Bronchial epithelial cell (primary cell): ENCODE results near the gene ZNF773. TPM values are rescaled to one million over a fixed set of nuclear protein-coding genes. Genes with fewer than 3 reads are reported as not detected.
"Not testable (repeated sequence)": the region's sequence is repeated elsewhere in the genome, so short reads cannot be mapped to it uniquely, and the experiment has no call there.

Source experiments
- DNase-seq: peaks from one replicate; pipeline ENCODE4 v3.0.0-alpha.2; 2010; ENCODE audit warnings: low read depth
- FAIRE-seq: peaks from 2 replicates; lab custom pipeline; 2011; peaks lifted over from hg19 to GRCh38; lab: Jason Lieb, UNC
- H3K27me3 ChIP-seq: 2 replicates; pipeline ENCODE4 v1.5.1; 2011; ENCODE audit warnings: low read length; ENCODE audit not compliant: control insufficient read depth, insufficient read depth
- H3K36me3 ChIP-seq: 2 replicates; pipeline ENCODE4 v1.5.1; 2011; ENCODE audit warnings: low read length; ENCODE audit not compliant: control insufficient read depth, insufficient read depth
- H3K4me3 ChIP-seq: 2 replicates; pipeline ENCODE4 v1.5.1; 2011; ENCODE audit warnings: mild to moderate bottlenecking, low read depth, low read length, control low read depth
- CTCF ChIP-seq: IDR thresholded peaks from 2 replicates; pipeline ENCODE4 v1.5.1; 2011; ENCODE audit warnings: mild to moderate bottlenecking, moderate library complexity, low read length, control low read depth, inconsistent platforms; ENCODE audit not compliant: insufficient read depth, severe bottlenecking
- total RNA-seq: library from RNA; depleted of rRNA; stranded (reverse); fragments of >200 nt; gene quantifications from 2 replicates; pipeline ENCODE4 v1.2.1, GENCODE V29; 2014

ZNF773 gene
- total RNA-seq, 1 donor from 2014 or later, result 20.5 TPM

- H3K36me3 ChIP-seq, result peaks cover 3% of the 10 kb centered on the region
Measured at GRCh38 chr19:57515255-57515654, 15.5 kb downstream of the ZNF773 start.

GRCh38 chr19:57518021-57518420 lies 18.3 kb downstream of the ZNF773 start:
- not testable (repeated sequence) for FAIRE-seq, H3K36me3 ChIP-seq

More at GRCh38 chr19:57515255-57515654, 15.5 kb downstream of the ZNF773 start:
- FAIRE-seq (no peak), DNase-seq (no peak)
- no peak for TF ChIP-seq CTCF
- Histone ChIP-seq H3K27me3 (no peaks in the 10 kb centered on the region), H3K4me3 (no peak overlapping the region)

GRCh38 chr19:57527136-57527881 lies 27.6 kb downstream of the ZNF773 start, which contains the start of gene ZNF549:
ZNF549 (plus strand) TSS chr19:57527356; CDS start chr19:57527574, 218 bp downstream.
- Histone ChIP-seq H3K4me3 (peak within 1 kb of the TSS; percentile 86), H3K27me3 (no peaks in the 10 kb centered on the region), H3K36me3 (peaks cover 2% of the 10 kb centered on the region)
- TF ChIP-seq CTCF, result no peak
- FAIRE-seq (no peak), DNase-seq (peak; percentile 88)

More at GRCh38 chr19:57518021-57518420, 18.3 kb downstream of the ZNF773 start:
- DNase-seq, H3K4me3 ChIP-seq, H3K27me3 ChIP-seq: not testable (repeated sequence)

- Histone ChIP-seq H3K36me3 (peaks cover 8% of the 10 kb centered on the region), H3K27me3 (no peaks in the 10 kb centered on the region), H3K4me3 (no peak overlapping the region)
- no peak for DNase-seq
- TF ChIP-seq CTCF, result no peak
- FAIRE-seq, result no peak
Measured at GRCh38 chr19:57537953-57538547, 38.3 kb downstream of the ZNF773 start.

- DNase-seq (no peak), FAIRE-seq (no peak)
- peaks cover 18% of the 10 kb centered on the region for H3K36me3 ChIP-seq
- no peak overlapping the region for H3K4me3 ChIP-seq
- no peak for TF ChIP-seq CTCF
- H3K27me3 ChIP-seq, result no peaks in the 10 kb centered on the region
Measured at GRCh38 chr19:57546513-57546912, 46.8 kb downstream of the ZNF773 start.

GRCh38 chr19:57552432-57552831 lies 52.7 kb downstream of the ZNF773 start:
- Histone ChIP-seq H3K27me3 (no peaks in the 10 kb centered on the region), H3K36me3 (peaks cover 33% of the 10 kb centered on the region), H3K4me3 (no peak overlapping the region)
- no peak for TF ChIP-seq CTCF
- peak; percentile 52 for FAIRE-seq
- DNase-seq, result no peak
